MCF 10A (cell line): Measurements from ENCODE around the gene CRHBP. TPM values are rescaled to one million over a fixed set of nuclear protein-coding genes. Genes with fewer than 3 reads are reported as not detected.

ENCODE experiments used
- total RNA-seq: library from RNA; stranded (reverse); gene quantifications from 2 replicates; pipeline ENCODE4 v1.2.3, GENCODE V29; 2022

Gene CRHBP
- total RNA-seq, 1 experiment from 2014 or later, result not detected

Other genes starting within 250 kb of the CRHBP start
- 17.3 and 17.6 TPM in 2 replicates for gene F2R, start 236.9 kb upstream of the CRHBP start, total RNA-seq
- 30.7 and 34.9 TPM in 2 replicates for gene F2RL1, start 134.0 kb upstream of the CRHBP start, total RNA-seq
- gene S100Z, start 103.0 kb upstream of the CRHBP start, total RNA-seq, result not detected in 2 replicates
- 19.5 and 21.8 TPM in 2 replicates for gene AGGF1, start 77.4 kb downstream of the CRHBP start, total RNA-seq
- gene ZBED3, start 134.2 kb downstream of the CRHBP start, total RNA-seq, result 9.8 and 14.8 TPM in 2 replicates